ENCODE measurements around the gene AMH.

AMH gene

GRCh38 chr19:2255112-2255845 lies 6.2 kb downstream of the AMH start:
- Histone ChIP-seq H3K9me3 (ENCODE audit: control insufficient read depth, insufficient read depth, low read length) (no peaks in the 10 kb centered on the region), H3K36me3 (ENCODE audit: insufficient read depth, low read length) (no peaks in the 10 kb centered on the region), H3K4me1 (ENCODE audit: insufficient read depth, low read length) (no peaks in the 10 kb centered on the region), H3K9ac (ENCODE audit: low read depth, low read length) (no peak overlapping the region)

GRCh38 chr19:2255982-2256685 lies 7.0 kb downstream of the AMH start, which contains the start of gene JSRP1:
TSS of gene JSRP1 (minus strand) at chr19:2256417. CDS start at chr19:2255314, 1,103 bp downstream.
- Histone ChIP-seq H3K36me3 (ENCODE audit: insufficient read depth, low read length) (no peaks in the 10 kb centered on the region), H3K9ac (ENCODE audit: low read depth, low read length) (no peak within 1 kb of the TSS), H3K4me1 (ENCODE audit: insufficient read depth, low read length) (no peaks in the 10 kb centered on the region), H3K9me3 (ENCODE audit: control insufficient read depth, insufficient read depth, low read length) (no peaks in the 10 kb centered on the region)

GRCh38 chr19:2259336-2259735 lies 10.2 kb downstream of the AMH start:
- Histone ChIP-seq H3K4me1 (ENCODE audit: insufficient read depth, low read length) (no peaks in the 10 kb centered on the region), H3K36me3 (ENCODE audit: insufficient read depth, low read length) (no peaks in the 10 kb centered on the region), H3K9ac (ENCODE audit: low read depth, low read length) (no peak overlapping the region), H3K9me3 (ENCODE audit: control insufficient read depth, insufficient read depth, low read length) (no peaks in the 10 kb centered on the region)

GRCh38 chr19:2260341-2260805 lies 11.2 kb downstream of the AMH start:
- Histone ChIP-seq H3K9ac (ENCODE audit: low read depth, low read length) (no peak overlapping the region), H3K4me1 (ENCODE audit: insufficient read depth, low read length) (no peaks in the 10 kb centered on the region), H3K36me3 (ENCODE audit: insufficient read depth, low read length) (no peaks in the 10 kb centered on the region), H3K9me3 (ENCODE audit: control insufficient read depth, insufficient read depth, low read length) (no peaks in the 10 kb centered on the region)

- H3K9me3 ChIP-seq (ENCODE audit: control insufficient read depth, insufficient read depth, low read length), result no peaks in the 10 kb centered on the region
- H3K9ac ChIP-seq (ENCODE audit: low read depth, low read length), result no peak overlapping the region
- H3K4me1 ChIP-seq (ENCODE audit: insufficient read depth, low read length), result no peaks in the 10 kb centered on the region
- no peaks in the 10 kb centered on the region for H3K36me3 ChIP-seq (ENCODE audit: insufficient read depth, low read length)
Observed at GRCh38 chr19:2261438-2262172, 12.5 kb downstream of the AMH start.

GRCh38 chr19:2266183-2266993 lies 17.3 kb downstream of the AMH start:
- no peaks in the 10 kb centered on the region for H3K36me3 ChIP-seq (ENCODE audit: insufficient read depth, low read length)
- no peaks in the 10 kb centered on the region for H3K4me1 ChIP-seq (ENCODE audit: insufficient read depth, low read length)
- H3K9ac ChIP-seq (ENCODE audit: low read depth, low read length), result no peak overlapping the region
- no peaks in the 10 kb centered on the region for H3K9me3 ChIP-seq (ENCODE audit: control insufficient read depth, insufficient read depth, low read length)

GRCh38 chr19:2268480-2268830 lies 19.3 kb downstream of the AMH start:
- no peaks in the 10 kb centered on the region for H3K4me1 ChIP-seq (ENCODE audit: insufficient read depth, low read length)
- peak overlapping the region; percentile 97 for H3K9ac ChIP-seq (ENCODE audit: low read depth, low read length)
- no peaks in the 10 kb centered on the region for H3K9me3 ChIP-seq (ENCODE audit: control insufficient read depth, insufficient read depth, low read length)
- peaks cover 5% of the 10 kb centered on the region for H3K36me3 ChIP-seq (ENCODE audit: insufficient read depth, low read length)

GRCh38 chr19:2268861-2269243 lies 19.7 kb downstream of the AMH start:
- peak overlapping the region; percentile 97 for H3K9ac ChIP-seq (ENCODE audit: low read depth, low read length)
- no peaks in the 10 kb centered on the region for H3K4me1 ChIP-seq (ENCODE audit: insufficient read depth, low read length)
- H3K9me3 ChIP-seq (ENCODE audit: control insufficient read depth, insufficient read depth, low read length), result no peaks in the 10 kb centered on the region
- peaks cover 5% of the 10 kb centered on the region for H3K36me3 ChIP-seq (ENCODE audit: insufficient read depth, low read length)

GRCh38 chr19:2269244-2270156 lies 20.4 kb downstream of the AMH start:
- Histone ChIP-seq H3K4me1 (ENCODE audit: insufficient read depth, low read length) (no peaks in the 10 kb centered on the region), H3K9ac (ENCODE audit: low read depth, low read length) (peak overlapping the region; percentile 99)

GRCh38 chr19:2270157-2270422 lies 21.0 kb downstream of the AMH start:
- no peaks in the 10 kb centered on the region for H3K4me1 ChIP-seq (ENCODE audit: insufficient read depth, low read length)
- H3K9me3 ChIP-seq (ENCODE audit: control insufficient read depth, insufficient read depth, low read length), result no peaks in the 10 kb centered on the region
- peaks cover 5% of the 10 kb centered on the region for H3K36me3 ChIP-seq (ENCODE audit: insufficient read depth, low read length)
- H3K9ac ChIP-seq (ENCODE audit: low read depth, low read length), result peak overlapping the region; percentile 99

More at GRCh38 chr19:2269244-2270156, 20.4 kb downstream of the AMH start:
- peaks cover 5% of the 10 kb centered on the region for H3K36me3 ChIP-seq (ENCODE audit: insufficient read depth, low read length)
- no peaks in the 10 kb centered on the region for H3K9me3 ChIP-seq (ENCODE audit: control insufficient read depth, insufficient read depth, low read length)

- Histone ChIP-seq H3K9ac (ENCODE audit: low read depth, low read length) (peak overlapping the region; percentile 99), H3K4me1 (ENCODE audit: insufficient read depth, low read length) (peaks cover 3% of the 10 kb centered on the region; the same call in 1 of the 2 replicates), H3K9me3 (ENCODE audit: control insufficient read depth, insufficient read depth, low read length) (no peaks in the 10 kb centered on the region), H3K36me3 (ENCODE audit: insufficient read depth, low read length) (peaks cover 5% of the 10 kb centered on the region)
Observed at GRCh38 chr19:2270423-2271233, 21.5 kb downstream of the AMH start.

- H3K9ac ChIP-seq (ENCODE audit: low read depth, low read length), result peak overlapping the region; percentile 99
- peaks cover 5% of the 10 kb centered on the region for H3K36me3 ChIP-seq (ENCODE audit: insufficient read depth, low read length)
- H3K4me1 ChIP-seq (ENCODE audit: insufficient read depth, low read length), result peaks cover 3% of the 10 kb centered on the region; the same call in 1 of the 2 replicates
- no peaks in the 10 kb centered on the region for H3K9me3 ChIP-seq (ENCODE audit: control insufficient read depth, insufficient read depth, low read length)
Observed at GRCh38 chr19:2271234-2272103, 22.3 kb downstream of the AMH start.

Measured in ES-I3 (cell line).